AG09309 (cell line): ENCODE measurements around the gene FKBP1A.

Source experiments
- DNase-seq: peaks from one replicate; pipeline ENCODE4 v3.0.0-alpha.2; 2010; ENCODE audit warnings: low read depth
- H3K4me3 ChIP-seq: 2 replicates; pipeline ENCODE4 v1.5.1; 2011; ENCODE audit warnings: mild to moderate bottlenecking, low read depth, low read length, moderate library complexity; ENCODE audit not compliant: control insufficient read depth
- CTCF ChIP-seq: IDR thresholded peaks from 2 replicates; pipeline ENCODE4 v1.5.1; 2011; ENCODE audit warnings: mild to moderate bottlenecking, low read depth, low read length, inconsistent platforms; ENCODE audit not compliant: insufficient read depth, control insufficient read depth; ENCODE audit errors: missing control alignments

Gene FKBP1A

DNA sequence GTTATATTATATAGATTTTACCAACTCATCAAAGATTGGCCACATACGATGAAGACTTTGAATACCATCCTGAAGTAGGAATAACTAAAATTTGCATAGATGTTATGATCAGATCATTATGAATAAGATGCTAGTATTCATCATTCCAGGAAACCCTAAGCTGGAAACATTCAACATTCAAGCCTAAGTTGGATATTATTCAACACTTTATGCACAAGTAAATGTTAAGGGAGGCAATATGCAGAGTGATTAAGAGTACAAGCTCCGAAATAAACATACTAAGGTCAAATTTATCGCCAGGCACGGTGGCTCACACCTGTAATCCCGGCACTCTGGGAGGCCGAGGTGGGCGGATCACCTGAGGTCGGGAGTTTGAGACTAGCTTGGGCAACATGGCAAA is 43.4 kb upstream of the FKBP1A start:
- no peak for DNase-seq
- no peak for TF ChIP-seq CTCF
- no peak overlapping the region for H3K4me3 ChIP-seq

DNA sequence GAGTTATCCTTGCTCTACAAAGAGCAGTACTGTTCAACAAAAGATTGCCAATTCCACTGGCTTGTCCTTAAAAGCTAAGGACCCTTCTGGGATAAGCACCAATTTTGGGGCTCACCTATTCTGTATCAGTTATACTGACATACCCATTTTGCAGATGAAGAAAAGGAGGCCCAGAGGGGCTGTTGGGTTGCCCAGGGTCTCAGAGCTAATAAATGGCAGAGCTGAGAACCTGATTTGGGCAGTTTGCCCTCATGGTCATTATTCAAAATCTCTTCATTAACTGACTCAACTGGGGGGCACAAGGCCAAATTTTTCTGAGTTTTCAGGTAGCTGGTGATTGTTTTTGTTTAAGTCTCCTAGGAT is 42.5 kb upstream of the FKBP1A start:
- no peak for TF ChIP-seq CTCF
- no peak for DNase-seq
- H3K4me3 ChIP-seq = no peak overlapping the region

GRCh38 chr20:1434571-1435336 is 41.9 kb upstream of the FKBP1A start:
- H3K4me3 ChIP-seq = no peak overlapping the region
- peak; percentile 71 for DNase-seq

GRCh38 chr20:1431158-1431557 is 38.3 kb upstream of the FKBP1A start:
- no peak for DNase-seq

More at GRCh38 chr20:1434571-1435336, 41.9 kb upstream of the FKBP1A start:
- no peak for TF ChIP-seq CTCF

DNA sequence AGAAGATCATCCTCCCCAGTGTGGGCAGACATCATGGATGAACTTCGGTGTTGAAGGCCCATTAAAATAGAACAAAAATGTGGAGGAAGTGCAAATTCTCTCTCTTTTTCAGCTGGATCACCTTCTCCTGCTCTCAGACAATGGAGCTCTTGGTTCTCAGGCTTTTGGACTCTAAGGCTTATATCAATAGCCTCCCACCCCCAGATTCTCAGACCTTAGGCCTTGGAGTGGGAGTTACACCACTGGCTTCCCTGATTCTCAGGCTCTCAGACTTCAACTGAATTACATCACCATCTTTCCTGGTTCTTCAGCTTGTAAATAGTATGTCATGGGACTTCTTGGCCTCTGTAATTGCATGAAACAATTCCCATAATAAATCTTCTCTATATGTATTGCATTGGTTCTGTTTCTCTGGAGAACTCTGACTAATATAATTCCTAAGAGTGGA is 37.2 kb upstream of the FKBP1A start:
- H3K4me3 ChIP-seq = no peak overlapping the region
- DNase-seq = peak; percentile 58
- no peak for TF ChIP-seq CTCF

More at GRCh38 chr20:1431158-1431557, 38.3 kb upstream of the FKBP1A start:
- TF ChIP-seq CTCF = no peak
- H3K4me3 ChIP-seq = no peak overlapping the region

DNA sequence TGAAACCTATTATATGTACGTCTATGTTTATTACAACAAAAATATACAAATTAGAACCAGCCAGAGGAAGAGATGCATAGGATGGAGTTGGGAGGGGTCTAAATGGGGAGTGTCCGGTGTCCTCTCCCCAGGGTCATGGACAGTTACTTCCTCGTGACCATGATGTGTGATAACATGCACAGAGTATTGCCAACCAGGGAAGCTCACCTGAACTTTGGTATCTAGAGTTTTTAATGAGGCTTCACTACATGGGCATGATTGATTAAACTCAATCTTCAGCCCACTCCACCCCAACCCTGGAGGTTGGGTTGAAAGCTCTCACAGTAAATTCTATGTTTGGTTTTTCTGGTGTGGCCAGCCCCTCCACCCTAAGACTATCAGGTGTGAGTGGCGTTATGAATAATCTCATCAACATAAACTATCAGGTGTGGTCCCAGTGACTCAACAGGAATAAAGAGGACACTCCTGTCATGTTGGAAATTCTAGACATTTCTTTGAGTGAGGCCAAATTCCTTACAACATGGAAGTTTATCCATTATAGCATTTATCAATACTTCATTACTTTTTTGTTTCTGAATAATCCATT is 36.4 kb upstream of the FKBP1A start:
- no peak overlapping the region for H3K4me3 ChIP-seq
- no peak for DNase-seq
- no peak for TF ChIP-seq CTCF
